ENCODE results near the gene NCSTN.

The NCSTN gene

DNA sequence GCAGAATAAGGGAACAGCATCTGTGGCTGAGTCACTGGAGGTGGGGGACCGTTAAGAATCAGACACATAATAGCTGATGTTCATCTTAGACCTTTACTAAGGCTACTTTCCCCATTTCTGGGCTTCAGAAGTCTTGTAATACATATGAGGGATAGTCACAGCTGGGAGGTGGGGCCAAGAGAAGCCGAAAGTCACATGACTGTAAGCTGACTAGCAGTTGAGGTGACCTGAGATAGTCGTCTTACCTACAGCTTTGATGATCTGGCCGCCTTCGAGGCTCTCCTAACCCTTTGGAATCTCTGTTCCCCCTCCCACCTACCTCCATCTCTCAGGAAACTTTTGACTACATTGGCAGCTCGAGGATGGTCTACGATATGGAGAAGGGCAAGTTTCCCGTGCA is 9.4 kb downstream of the NCSTN start:
- TF ChIP-seq CTCF (IDR thresholded peaks at IDR 0.05; ENCODE audit: low read depth, low read length, missing control alignments): no peak
- Histone ChIP-seq H3K27me3 (replicated peaks) (no peaks in the 10 kb centered on the region), H3K4me3 (ENCODE audit: low read depth, low read length) (no peak overlapping the region), H3K27ac (no peak overlapping the region), H3K36me3 (replicated peaks) (peaks cover 88% of the 10 kb centered on the region)
- DNase-seq: no peak
- in situ Hi-C loops (cut with HindIII; ENCODE audit: low pct_ligation_motif_present, low sequenced_read_pairs): no loop called here

GRCh38 chr1:160353223-160353622 is 10.0 kb downstream of the NCSTN start:
- peaks cover 91% of the 10 kb centered on the region for H3K36me3 ChIP-seq (replicated peaks)
- peak; percentile 14 for DNase-seq

DNA sequence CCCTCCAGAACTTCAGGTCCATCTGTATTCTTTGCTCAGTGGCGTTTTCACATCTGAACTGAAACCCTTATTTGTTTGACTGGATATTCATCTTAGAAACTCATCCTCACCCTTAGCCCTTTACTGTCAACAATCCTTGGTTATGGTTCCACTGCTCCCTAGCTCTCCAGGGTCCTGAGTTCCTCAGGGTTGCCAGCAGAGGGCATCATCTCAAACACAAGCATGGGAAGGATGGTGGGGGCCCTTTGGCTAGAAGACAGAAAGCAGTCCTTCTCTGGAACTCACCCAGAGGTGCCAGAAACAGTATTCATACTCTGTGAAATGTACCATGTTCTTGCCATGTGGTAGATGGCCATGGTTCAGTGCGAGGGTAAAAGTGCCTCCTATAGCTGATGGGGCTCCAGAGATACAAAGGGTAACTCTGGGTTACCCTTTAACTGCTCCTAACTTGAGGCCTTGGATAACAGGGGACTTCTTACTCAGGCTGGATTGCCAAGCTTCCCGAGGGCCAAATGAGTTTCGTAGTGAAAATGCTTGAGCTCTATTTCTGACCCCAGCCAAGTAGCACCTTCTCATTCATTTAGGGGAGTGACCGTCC is 11.3 kb downstream of the NCSTN start:
- DNase-seq: peak; percentile 18
- Histone ChIP-seq H3K27me3 (replicated peaks) (no peaks in the 10 kb centered on the region), H3K27ac (no peak overlapping the region), H3K36me3 (replicated peaks) (peaks cover 87% of the 10 kb centered on the region), H3K4me3 (ENCODE audit: low read depth, low read length) (no peak overlapping the region)
- in situ Hi-C loops (cut with HindIII; ENCODE audit: low pct_ligation_motif_present, low sequenced_read_pairs): no loop called here
- peak; percentile 80 for TF ChIP-seq CTCF (IDR thresholded peaks at IDR 0.05; ENCODE audit: low read depth, low read length, missing control alignments)

More at GRCh38 chr1:160353223-160353622, 10.0 kb downstream of the NCSTN start:
- Histone ChIP-seq H3K27ac (no peak overlapping the region), H3K4me3 (ENCODE audit: low read depth, low read length) (no peak overlapping the region), H3K27me3 (replicated peaks) (no peaks in the 10 kb centered on the region)
- no peak for TF ChIP-seq CTCF (IDR thresholded peaks at IDR 0.05; ENCODE audit: low read depth, low read length, missing control alignments)
- in situ Hi-C loops (cut with HindIII; ENCODE audit: low pct_ligation_motif_present, low sequenced_read_pairs): no loop called here

DNA sequence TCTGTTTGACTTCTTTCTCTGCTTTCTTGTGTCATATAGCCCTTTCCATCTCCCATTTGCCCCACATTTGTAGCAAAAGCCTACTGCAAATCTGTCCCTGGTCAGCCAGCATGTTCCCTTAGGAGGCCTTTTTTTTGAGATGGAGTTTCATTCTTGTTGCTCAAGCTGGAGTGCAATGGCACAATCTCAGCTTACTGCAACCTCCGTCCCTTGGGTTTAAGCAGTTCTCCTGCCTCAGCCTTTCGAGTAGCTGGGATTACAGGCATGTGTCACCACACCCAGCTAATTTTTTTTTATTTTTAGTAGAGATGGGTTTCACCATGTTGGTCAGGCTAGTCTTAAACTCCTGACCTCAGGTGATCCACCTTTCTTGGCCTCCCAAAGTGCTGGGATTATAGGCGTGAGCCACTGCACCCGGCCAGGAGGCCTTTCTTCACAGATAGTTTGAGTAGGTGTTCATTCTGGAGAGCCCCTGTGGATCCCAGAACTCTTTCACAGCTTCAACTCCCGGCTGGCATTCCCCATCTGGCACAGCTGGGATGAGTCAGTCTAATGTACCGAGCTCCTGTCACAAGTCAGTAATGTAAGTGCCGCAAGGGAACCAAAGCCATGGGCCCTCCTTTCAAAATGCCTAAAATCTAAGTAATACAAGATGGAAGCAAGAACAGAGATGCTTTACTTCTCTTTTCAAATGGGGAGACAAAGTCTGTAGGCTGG is 14.3 kb downstream of the NCSTN start:
- no peak for DNase-seq
- in situ Hi-C loops (cut with HindIII; ENCODE audit: low pct_ligation_motif_present, low sequenced_read_pairs): no loop called here
- Histone ChIP-seq H3K36me3 (replicated peaks) (peaks cover 71% of the 10 kb centered on the region), H3K27me3 (replicated peaks) (no peaks in the 10 kb centered on the region), H3K27ac (no peak overlapping the region), H3K4me3 (ENCODE audit: low read depth, low read length) (no peak overlapping the region)
- no peak for TF ChIP-seq CTCF (IDR thresholded peaks at IDR 0.05; ENCODE audit: low read depth, low read length, missing control alignments)

- Histone ChIP-seq H3K27ac (no peak overlapping the region), H3K4me3 (ENCODE audit: low read depth, low read length) (no peak overlapping the region), H3K27me3 (replicated peaks) (no peaks in the 10 kb centered on the region), H3K36me3 (replicated peaks) (peaks cover 65% of the 10 kb centered on the region)
- in situ Hi-C loops (cut with HindIII; ENCODE audit: low pct_ligation_motif_present, low sequenced_read_pairs): no loop called here
- DNase-seq: no peak
- no peak for TF ChIP-seq CTCF (IDR thresholded peaks at IDR 0.05; ENCODE audit: low read depth, low read length, missing control alignments)
Observed at GRCh38 chr1:160358073-160358472, 14.9 kb downstream of the NCSTN start.
